Nephron (organoid): ENCODE results near the gene GPR6.

Source experiments
- H3K27ac Mint-ChIP-seq, 3 experiments: 2 replicates each; pipeline ENCODE4 v1.8.0; 2020; ENCODE audit warnings: mixed read lengths in 3 of 3, mild to moderate bottlenecking in 2 of 3, moderate library complexity in 1 of 3
- H3K27me3 Mint-ChIP-seq: 2 replicates; pipeline ENCODE4 v1.8.0; 2021; ENCODE audit warnings: low read depth, mild to moderate bottlenecking, moderate library complexity, mixed read lengths
- H3K36me3 Mint-ChIP-seq: 2 replicates; pipeline ENCODE4 v1.8.0; 2020; ENCODE audit warnings: low read depth, mixed read lengths
- H3K4me1 Mint-ChIP-seq: 2 replicates; pipeline ENCODE4 v1.8.0; 2020; ENCODE audit warnings: mixed read lengths
- H3K4me3 Mint-ChIP-seq, 3 experiments: 2 replicates each; pipeline ENCODE4 v1.8.0; 2020; ENCODE audit warnings: mild to moderate bottlenecking in 3 of 3, mixed read lengths in 3 of 3, moderate library complexity in 2 of 3
- H3K9me3 Mint-ChIP-seq: 2 replicates; pipeline ENCODE4 v1.8.0; 2020; ENCODE audit warnings: mixed read lengths
- CTCF ChIP-seq, 3 experiments: fragments of 200-600 bp; sonication (generic); IDR thresholded peaks; one replicate each; pipeline ENCODE4 v1.5.0; 2021; ENCODE audit warnings: antibody characterized with exemption in 3 of 3; ENCODE audit not compliant: unreplicated experiment in 3 of 3

GPR6 gene

GRCh38 chr6:110015206-110015605, 37.1 kb downstream of the GPR6 start:
- H3K9me3 Mint-ChIP-seq, result no peaks in the 10 kb centered on the region
- no peaks in the 10 kb centered on the region for H3K4me1 Mint-ChIP-seq
- H3K36me3 Mint-ChIP-seq, result no peaks in the 10 kb centered on the region
- peaks cover 15% of the 10 kb centered on the region for H3K27me3 Mint-ChIP-seq
- H3K4me3 Mint-ChIP-seq, result no peak overlapping the region
- no peak for TF ChIP-seq CTCF (IDR thresholded peaks at IDR 0.05; ENCODE audit: unreplicated experiment in 3 of 3)
- no peak overlapping the region for H3K27ac Mint-ChIP-seq

- no peaks in the 10 kb centered on the region for H3K9me3 Mint-ChIP-seq
- H3K27ac Mint-ChIP-seq, result no peak overlapping the region
- H3K27me3 Mint-ChIP-seq, result peaks cover 15% of the 10 kb centered on the region
- H3K4me3 Mint-ChIP-seq, result no peak overlapping the region
- no peak for TF ChIP-seq CTCF (IDR thresholded peaks at IDR 0.05; ENCODE audit: unreplicated experiment in 3 of 3)
- no peaks in the 10 kb centered on the region for H3K4me1 Mint-ChIP-seq
- no peaks in the 10 kb centered on the region for H3K36me3 Mint-ChIP-seq
These were observed 39.2 kb downstream of the GPR6 start for GRCh38 chr6:110017306-110017705.

GRCh38 chr6:110017946-110018345, 39.8 kb downstream of the GPR6 start:
- Mint-ChIP-seq H3K4me1 (no peaks in the 10 kb centered on the region), H3K9me3 (no peaks in the 10 kb centered on the region), H3K27ac (no peak overlapping the region), H3K4me3 (no peak overlapping the region), H3K27me3 (peaks cover 15% of the 10 kb centered on the region), H3K36me3 (no peaks in the 10 kb centered on the region)
- TF ChIP-seq CTCF (IDR thresholded peaks at IDR 0.05; ENCODE audit: unreplicated experiment in 3 of 3), result no peak

- no peaks in the 10 kb centered on the region for H3K9me3 Mint-ChIP-seq
- no peak for TF ChIP-seq CTCF (IDR thresholded peaks at IDR 0.05; ENCODE audit: unreplicated experiment in 3 of 3)
- H3K27ac Mint-ChIP-seq, result no peak overlapping the region
- no peak overlapping the region for H3K4me3 Mint-ChIP-seq
- H3K36me3 Mint-ChIP-seq, result no peaks in the 10 kb centered on the region
- no peaks in the 10 kb centered on the region for H3K4me1 Mint-ChIP-seq
- H3K27me3 Mint-ChIP-seq, result peaks cover 15% of the 10 kb centered on the region
These were observed 40.4 kb downstream of the GPR6 start for GRCh38 chr6:110018486-110018885.

- no peaks in the 10 kb centered on the region for H3K36me3 Mint-ChIP-seq
- no peaks in the 10 kb centered on the region for H3K4me1 Mint-ChIP-seq
- TF ChIP-seq CTCF (IDR thresholded peaks at IDR 0.05; ENCODE audit: unreplicated experiment in 3 of 3), result no peak
- H3K9me3 Mint-ChIP-seq, result no peaks in the 10 kb centered on the region
- H3K27me3 Mint-ChIP-seq, result peaks cover 15% of the 10 kb centered on the region
- H3K27ac Mint-ChIP-seq, result no peak overlapping the region
- no peak overlapping the region for H3K4me3 Mint-ChIP-seq
These were observed 42.8 kb downstream of the GPR6 start for GRCh38 chr6:110020888-110021287.

- TF ChIP-seq CTCF (IDR thresholded peaks at IDR 0.05; ENCODE audit: unreplicated experiment in 3 of 3), result no peak
- H3K4me3 Mint-ChIP-seq, result no peak overlapping the region
These were observed 51.0 kb downstream of the GPR6 start for GRCh38 chr6:110029144-110029543.

More at GRCh38 chr6:110029144-110029543, 51.0 kb downstream of the GPR6 start:
- no peaks in the 10 kb centered on the region for H3K36me3 Mint-ChIP-seq
- H3K9me3 Mint-ChIP-seq, result no peaks in the 10 kb centered on the region
- H3K27ac Mint-ChIP-seq, result no peak overlapping the region
- no peaks in the 10 kb centered on the region for H3K4me1 Mint-ChIP-seq
- H3K27me3 Mint-ChIP-seq, result no peaks in the 10 kb centered on the region
